IMR-90 (cell line): ENCODE measurements around the gene PIAS3. TPM values are rescaled to one million over a fixed set of nuclear protein-coding genes. Genes with fewer than 3 reads are reported as not detected.

Source experiments
- ATAC-seq: fragments of 200-7000 bp; cut with Tn5 transposase; 2 replicates; pipeline ENCODE4 v1.9.1; 2020; ENCODE audit warnings: low read depth, mild to moderate bottlenecking, moderate library complexity
- BruUV-seq: library from RNA; stranded (reverse); fragments of 400-500 nt; replicated peaks from 2 replicates; lab custom pipeline; 2021; lab: Mats Ljungman, UMichigan
- CTCF ChIA-PET: fragments of 300-600 bp; formaldehyde crosslinking; extraction: SDS; loops from one replicate; lab custom pipeline; 2021; ENCODE audit warnings: antibody characterized with exemption; lab: Yijun Ruan, JAX
- POLR2A ChIA-PET: fragments of 300-600 bp; sonication (Branson Sonifier 250); formaldehyde crosslinking; loops from one replicate; lab custom pipeline; 2022; ENCODE audit warnings: antibody characterized with exemption; ENCODE audit not compliant: unreplicated experiment; lab: Charles Lee
- DNase-seq: peaks from one replicate; pipeline ENCODE4 v3.0.0; 2013
- H2AFZ ChIP-seq: replicated peaks from 2 replicates; pipeline ENCODE3; 2013; ENCODE audit warnings: low read length, mild to moderate bottlenecking; ENCODE audit not compliant: poor library complexity
- H2AK5ac ChIP-seq: 2 replicates; pipeline ENCODE4 v1.6.1; 2013; ENCODE audit warnings: low read depth, low read length, inconsistent platforms
- H2AK9ac ChIP-seq: replicated peaks from 2 replicates; pipeline ENCODE3; 2013; ENCODE audit warnings: mild to moderate bottlenecking, low read depth, low read length, moderate library complexity; ENCODE audit not compliant: poor library complexity
- H2BK120ac ChIP-seq: 2 replicates; pipeline ENCODE4 v1.6.1; 2013; ENCODE audit warnings: low read depth, low read length, inconsistent platforms
- H2BK15ac ChIP-seq: 3 replicates; pipeline ENCODE4 v1.6.1; 2013; ENCODE audit warnings: low read depth, low read length, inconsistent platforms
- H2BK20ac ChIP-seq: 2 replicates; pipeline ENCODE4 v1.6.1; 2013; ENCODE audit warnings: low read depth, mild to moderate bottlenecking, inconsistent platforms, low read length, moderate library complexity
- H2BK5ac ChIP-seq: 2 replicates; pipeline ENCODE4 v1.6.1; 2013; ENCODE audit warnings: mild to moderate bottlenecking, low read depth, low read length, inconsistent platforms; ENCODE audit not compliant: poor library complexity, severe bottlenecking
- H3K14ac ChIP-seq: replicated peaks from 2 replicates; pipeline ENCODE4 v1.6.1; 2013; ENCODE audit warnings: low read depth, low read length, inconsistent platforms
- H3K18ac ChIP-seq: 2 replicates; pipeline ENCODE4 v1.6.1; 2013; ENCODE audit warnings: low read depth, low read length, control low read depth
- H3K23ac ChIP-seq: 2 replicates; pipeline ENCODE4 v1.6.1; 2013; ENCODE audit warnings: low read depth, low read length, inconsistent platforms
- H3K27ac ChIP-seq: 2 replicates; pipeline ENCODE4 v1.5.1; 2013; ENCODE audit warnings: mild to moderate bottlenecking, control low read depth, low read length; ENCODE audit not compliant: insufficient read depth
- H3K27me3 ChIP-seq: 2 replicates; pipeline ENCODE4 v1.6.1; 2013; ENCODE audit warnings: low read length; ENCODE audit not compliant: control insufficient read depth, insufficient read depth
- H3K36me3 ChIP-seq: 2 replicates; pipeline ENCODE4 v1.6.1; 2013; ENCODE audit warnings: low read length, mixed read lengths; ENCODE audit not compliant: control insufficient read depth, insufficient read depth
- H3K4ac ChIP-seq: 2 replicates; pipeline ENCODE4 v1.6.1; 2013; ENCODE audit warnings: low read depth, low read length, inconsistent platforms
- H3K4me1 ChIP-seq: 2 replicates; pipeline ENCODE4 v1.6.1; 2013; ENCODE audit warnings: low read length, mixed read lengths; ENCODE audit not compliant: control insufficient read depth, insufficient read depth
- H3K4me2 ChIP-seq: 2 replicates; pipeline ENCODE4 v1.6.1; 2013; ENCODE audit warnings: low read depth, mild to moderate bottlenecking, control low read depth, low read length, moderate library complexity
- H3K4me3 ChIP-seq: 2 replicates; pipeline ENCODE4 v1.5.1; 2013; ENCODE audit warnings: low read depth, mild to moderate bottlenecking, control low read depth, low read length, moderate library complexity; ENCODE audit not compliant: insufficient read depth
- H3K56ac ChIP-seq: 2 replicates; pipeline ENCODE4 v1.6.1; 2013; ENCODE audit warnings: low read length, inconsistent platforms; ENCODE audit not compliant: insufficient read depth; ENCODE audit errors: extremely low read depth
- H3K79me1 ChIP-seq, 2 experiments: 2 replicates each; pipeline ENCODE4 v1.6.1; 2013; ENCODE audit warnings: low read length in 2 of 2, inconsistent platforms in 1 of 2, low read depth in 1 of 2
- H3K9ac ChIP-seq: 2 replicates; pipeline ENCODE4 v1.6.1; 2013; ENCODE audit warnings: low read depth, low read length, control low read depth
- H3K9me1 ChIP-seq: 2 replicates; pipeline ENCODE4 v1.6.1; 2013; ENCODE audit warnings: low read length, inconsistent platforms; ENCODE audit not compliant: insufficient read depth
- H3K9me3 ChIP-seq: 2 replicates; pipeline ENCODE4 v1.6.1; 2013; ENCODE audit warnings: low read length; ENCODE audit not compliant: control insufficient read depth, insufficient read depth
- H4K20me1 ChIP-seq: 2 replicates; pipeline ENCODE4 v1.6.1; 2013; ENCODE audit warnings: low read length, inconsistent platforms; ENCODE audit not compliant: insufficient read depth
- H4K5ac ChIP-seq: 2 replicates; pipeline ENCODE4 v1.6.1; 2013; ENCODE audit warnings: mild to moderate bottlenecking, low read depth, low read length, control low read depth
- H4K8ac ChIP-seq, 2 experiments: 2 replicates each; pipeline ENCODE4 v1.6.1; 2013; ENCODE audit warnings: low read depth in 2 of 2, low read length in 2 of 2, control low read depth in 1 of 2, inconsistent platforms in 1 of 2
- H4K91ac ChIP-seq: 2 replicates; pipeline ENCODE4 v1.6.1; 2013; ENCODE audit warnings: low read depth, low read length, inconsistent platforms; ENCODE audit not compliant: insufficient read depth
- MAFK ChIP-seq: IDR thresholded peaks from 2 replicates; pipeline ENCODE4 v1.6.1; 2012; ENCODE audit warnings: low read depth, low read length, improper control_type of control experiment
- RFX5 ChIP-seq: IDR thresholded peaks from 2 replicates; pipeline ENCODE4 v1.8.0; 2012; ENCODE audit warnings: low read depth, mild to moderate bottlenecking, low read length, moderate library complexity
- WGBS, 2 experiments: methylation state at CpG; one replicate each; pipeline versions ENCODE4 v1.1.5 to v1.1.7; 2013; ENCODE audit warnings: missing lambda C conversion rate in 2 of 2; ENCODE audit not compliant: insufficient read length in 1 of 2; ENCODE audit errors: extremely low coverage in 2 of 2; 5-methylcytosine and 5-hydroxymethylcytosine counted together
- dilution Hi-C: fragments of 300-500 bp; cut with HindIII; formaldehyde crosslinking; loops from one replicate; pipeline ENCODE4 v1.14.3; 2018; ENCODE audit warnings: low sequenced_read_pairs; ENCODE audit not compliant: unreplicated experiment
- in situ Hi-C: fragments of 300-500 bp; cut with MboI; formaldehyde crosslinking; loops from 3 replicates; pipeline ENCODE4 v1.14.3; 2019; ENCODE audit warnings: low sequenced_read_pairs, inconsistent platforms, mixed read lengths
- intact Hi-C: fragments of 100-400 bp; cut with micrococcal nuclease; formaldehyde crosslinking; loops from 2 replicates; pipeline ENCODE4 v1.10.0; 2022
- polyA plus RNA-seq, 3 experiments: library from polyadenylated mRNA; depleted of rRNA; stranded (reverse); fragments of >200 nt; gene quantifications; 2 replicates each; pipeline ENCODE4 v1.2.3, GENCODE V29; 2012; ENCODE audit warnings: low replicate concordance in 1 of 3
- total RNA-seq: library from RNA; depleted of rRNA; stranded (reverse); fragments of >200 nt; gene quantifications from 2 replicates; pipeline ENCODE4 v1.2.3, GENCODE V29; 2012

PIAS3 gene
- total and polyA plus RNA-seq, 2 of the 4 experiments (the other 2 are of a cell fraction) = 11.1 to 53.7 TPM

DNA sequence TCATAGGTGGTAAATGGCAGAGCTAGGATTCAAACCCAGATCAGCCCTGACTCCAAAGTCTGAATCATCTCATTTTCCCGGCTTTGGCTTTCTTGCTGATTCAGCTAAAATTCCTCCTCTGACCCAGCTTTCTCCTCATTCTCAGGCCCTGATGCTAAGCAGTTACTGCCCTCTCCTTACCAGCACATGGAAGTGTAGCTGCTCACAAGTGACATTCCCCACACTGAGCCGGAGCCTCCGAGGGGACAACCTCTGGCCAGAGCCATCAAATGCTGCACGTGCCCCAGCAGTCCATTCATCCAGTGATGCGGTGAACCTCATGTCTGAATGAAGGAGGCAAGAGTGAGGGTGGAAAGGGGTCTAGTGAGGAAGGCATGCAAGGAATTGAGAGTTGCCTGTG is 39.9 kb upstream of the PIAS3 start:
- ATAC-seq = no peak
- no peaks in the 10 kb centered on the region for H3K27me3 ChIP-seq
- dilution Hi-C loops = no loop called here

More for the DNA sequence above, 39.9 kb upstream of the PIAS3 start:
- no peak overlapping the region for H4K91ac ChIP-seq
- H4K20me1 ChIP-seq = no peaks in the 10 kb centered on the region
- H2BK5ac ChIP-seq = no peak overlapping the region
- ChIA-PET POLR2A (no interaction called here), CTCF (no interaction called here)
- 74% methylated on average over 4 of the region's 5 CpGs; no CpG with 5 or more reads in 1 of the 2 experiments for WGBS, 2 experiments
- H2BK15ac ChIP-seq = no peak overlapping the region
- H4K8ac ChIP-seq = no peak overlapping the region
- peak; percentile 99 for TF ChIP-seq MAFK
- TF ChIP-seq RFX5 = no peak
- H2AFZ ChIP-seq = no peak overlapping the region
- no peak for DNase-seq
- no peaks in the 10 kb centered on the region for H3K36me3 ChIP-seq
- no peak overlapping the region for H3K18ac ChIP-seq
- no peak overlapping the region for H2AK9ac ChIP-seq
- intact Hi-C loops (loop anchor here (10.0 kb wide), 1 partner anchor 56 kb away; the partner anchor contains the start of gene LIX1L), in situ Hi-C loops (no loop called here)
- peaks cover 10% of the 10 kb centered on the region; the same call in 1 of the 2 replicates for H3K9me1 ChIP-seq
- no peak overlapping the region for H2BK120ac ChIP-seq
- no peak overlapping the region for H3K4me2 ChIP-seq
- H3K27ac ChIP-seq = no peak overlapping the region
- H2BK20ac ChIP-seq = no peak overlapping the region
- no peak overlapping the region for H2AK5ac ChIP-seq
- no peak overlapping the region for H4K5ac ChIP-seq
- H3K4ac ChIP-seq = 0 out of 2 replicates have a peak overlapping the region, but pooled peaks have one; percentile 7
- no peak overlapping the region for H3K14ac ChIP-seq
- H3K4me1 ChIP-seq = no peaks in the 10 kb centered on the region
- H3K4me3 ChIP-seq = no peak overlapping the region
- H3K23ac ChIP-seq = no peak overlapping the region
- no peaks in the 10 kb centered on the region for H3K9me3 ChIP-seq
- H3K9ac ChIP-seq = no peak overlapping the region
- no TSS peak for BruUV-seq
- no peak overlapping the region for H3K56ac ChIP-seq
- H3K79me1 ChIP-seq = no peaks in the 10 kb centered on the region
